K562 (cell line): Measurements from ENCODE around the gene MRI1. TPM values are rescaled to one million over a fixed set of nuclear protein-coding genes. Genes with fewer than 3 reads are reported as not detected.

Experiments
- ERF ChIP-seq: fragments of 450-650 bp; formaldehyde crosslinking; IDR thresholded peaks from 2 replicates; pipeline ENCODE4 v1.4.0; 2020; ENCODE audit warnings: mild to moderate bottlenecking, mixed read lengths
- HMBOX1 ChIP-seq: sonication (generic); IDR thresholded peaks from 2 replicates; pipeline ENCODE4 v1.6.1; 2016
- HMG20A ChIP-seq: fragments of 450-650 bp; formaldehyde crosslinking; conservative IDR thresholded peaks from 2 replicates; pipeline ENCODE4 v1.4.0; 2020; ENCODE audit warnings: mild to moderate bottlenecking, mixed read lengths
- MGA ChIP-seq: fragments of 450-650 bp; IDR thresholded peaks from 2 replicates; pipeline ENCODE4 v1.6.1; 2016; ENCODE audit warnings: mild to moderate bottlenecking, moderate library complexity
- POLR3A ChIP-seq: IDR thresholded peaks from 2 replicates; pipeline ENCODE4 v1.6.1; 2011; ENCODE audit warnings: borderline replicate concordance, mild to moderate bottlenecking, moderate library complexity; ENCODE audit not compliant: insufficient read length, insufficient read depth; ENCODE audit errors: extremely low read depth
- RB1 ChIP-seq: fragments of 450-650 bp; IDR thresholded peaks from 2 replicates; pipeline ENCODE4 v1.6.1; 2017; ENCODE audit warnings: low read depth, mild to moderate bottlenecking
- SIN3B ChIP-seq: fragments of 450-650 bp; IDR thresholded peaks from 2 replicates; pipeline ENCODE4 v1.6.1; 2017; ENCODE audit warnings: low read depth, mild to moderate bottlenecking, moderate library complexity
- YY1 ChIP-seq, 3 experiments: IDR thresholded peaks; 2 replicates each; pipeline ENCODE4 v1.6.1; 2011; ENCODE audit warnings: low read length in 2 of 3, mild to moderate bottlenecking in 2 of 3, moderate library complexity in 2 of 3, borderline replicate concordance in 1 of 3, control low read depth in 1 of 3, low read depth in 1 of 3; ENCODE audit not compliant: insufficient read depth in 3 of 3, insufficient replicate concordance in 2 of 3, control insufficient read depth in 1 of 3, insufficient read length in 1 of 3; ENCODE audit errors: extremely low read depth in 1 of 3
- ZNF12 ChIP-seq: sonication (generic); formaldehyde crosslinking; IDR thresholded peaks from 2 replicates; pipeline ENCODE4 v1.4.0; 2020; ENCODE audit warnings: mild to moderate bottlenecking, missing genetic modification reagents
- ZNF589 ChIP-seq: fragments of 200-800 bp; sonication (Bioruptor generic); IDR thresholded peaks from 2 replicates; pipeline ENCODE4 v1.6.1; 2016; ENCODE audit warnings: low read depth, missing genetic modification characterization, missing compliant biosample characterization
- polyA plus RNA-seq, 8 experiments: library from polyadenylated mRNA; depleted of rRNA in 4 of 8; stranded (reverse) in 5 of 8; unstranded in 3 of 8; fragments of >200 nt; fragmentation: Nextera tagmentation in 2 of 8; fragmentation: Illumina TruSeq in 1 of 8; extraction: Ambion mirVana in 2 of 8; extraction: Trizol in 1 of 8; gene quantifications; 2 replicates each; pipeline versions ENCODE4 v1.2.1 to v1.2.3, GENCODE V29; 2011 to 2014; ENCODE audit warnings: inconsistent platforms in 1 of 8, missing spikeins in 1 of 8
- total RNA-seq, 7 experiments: library from RNA; depleted of rRNA in 6 of 7; stranded (reverse); fragments of >200 nt in 6 of 7; fragmentation: Illumina TruSeq in 2 of 7; extraction: Trizol in 2 of 7; gene quantifications; 2 replicates each; pipeline versions ENCODE4 v1.2.1 to v1.2.3, GENCODE V29; 2011 to 2021; ENCODE audit warnings: low replicate concordance in 1 of 7
- TF ChIP-seq, protein P1 (sequence below): fragments of 250-450 bp; sonication (Bioruptor Pico); IDR thresholded peaks from 2 replicates; pipeline ENCODE4 v1.5.0; 2021; ENCODE audit warnings: mild to moderate bottlenecking, borderline replicate concordance

Gene MRI1
- total and polyA plus RNA-seq, 9 of the 15 experiments (the other 6 are each of a cell fraction or from before 2014, with no cell fraction given) = 5.5 to 57.4 (median 28.2) TPM

- TF ChIP-seq ZNF589 (CRISPR knock-in tag) (no peak), YY1 (IDR thresholded peaks at IDR 0.05; ENCODE audit: borderline replicate concordance in 1 of 3, control insufficient read depth in 1 of 3, extremely low read depth in 1 of 3, insufficient read depth in 3 of 3, insufficient read length in 1 of 3, insufficient replicate concordance in 2 of 3, low read depth in 1 of 3, low read length in 2 of 3) (peak in 1 of 3 experiments; percentile 15), HMBOX1 (no peak), ZNF12 (no peak), POLR3A (no peak), ERF (CRISPR knock-in tag) (no peak), SIN3B (no peak), RB1 (peak; percentile 29; the same call in 1 of the 2 replicates), MGA (peak; percentile 76), HMG20A (CRISPR knock-in tag) (no peak)
- TF ChIP-seq, protein P1, sequence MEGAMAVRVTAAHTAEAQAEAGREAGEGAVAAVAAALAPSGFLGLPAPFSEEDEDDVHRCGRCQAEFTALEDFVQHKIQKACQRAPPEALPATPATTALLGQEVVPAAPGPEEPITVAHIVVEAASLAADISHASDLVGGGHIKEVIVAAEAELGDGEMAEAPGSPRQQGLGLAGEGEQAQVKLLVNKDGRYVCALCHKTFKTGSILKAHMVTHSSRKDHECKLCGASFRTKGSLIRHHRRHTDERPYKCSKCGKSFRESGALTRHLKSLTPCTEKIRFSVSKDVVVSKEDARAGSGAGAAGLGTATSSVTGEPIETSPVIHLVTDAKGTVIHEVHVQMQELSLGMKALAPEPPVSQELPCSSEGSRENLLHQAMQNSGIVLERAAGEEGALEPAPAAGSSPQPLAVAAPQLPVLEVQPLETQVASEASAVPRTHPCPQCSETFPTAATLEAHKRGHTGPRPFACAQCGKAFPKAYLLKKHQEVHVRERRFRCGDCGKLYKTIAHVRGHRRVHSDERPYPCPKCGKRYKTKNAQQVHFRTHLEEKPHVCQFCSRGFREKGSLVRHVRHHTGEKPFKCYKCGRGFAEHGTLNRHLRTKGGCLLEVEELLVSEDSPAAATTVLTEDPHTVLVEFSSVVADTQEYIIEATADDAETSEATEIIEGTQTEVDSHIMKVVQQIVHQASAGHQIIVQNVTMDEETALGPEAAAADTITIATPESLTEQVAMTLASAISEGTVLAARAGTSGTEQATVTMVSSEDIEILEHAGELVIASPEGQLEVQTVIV (CRISPR knock-in tag) = no peak
Observed at GRCh38 chr19:13817615-13818371, 53.5 kb downstream of the MRI1 start (continued).
